GM23338 (cell line): Measurements from ENCODE around the gene SIVA1. TPM values are rescaled to one million over a fixed set of nuclear protein-coding genes. Genes with fewer than 3 reads are reported as not detected.

Source experiments
- ATAC-seq: fragments of 200-7000 bp; cut with Tn5 transposase; 3 replicates; pipeline ENCODE4 v1.9.1; 2020
- DNase-seq: peaks from one replicate; pipeline ENCODE4 v3.0.0-alpha.2; 2015; ENCODE audit warnings: low spot score
- H2AFZ ChIP-seq: fragments of 200-600 bp; sonication (generic); 2 replicates; pipeline ENCODE4 v1.8.0; 2016; ENCODE audit warnings: antibody characterized with exemption, mild to moderate bottlenecking, moderate library complexity
- H3F3A ChIP-seq: fragments of 200-600 bp; sonication (generic); replicated peaks from 2 replicates; pipeline ENCODE4 v1.8.0; 2017; ENCODE audit warnings: antibody characterized with exemption, mixed run types, low read depth
- H3K27ac ChIP-seq: fragments of 200-600 bp; sonication (generic); 2 replicates; pipeline ENCODE4 v1.6.1; 2016; ENCODE audit warnings: low read depth
- H3K27me3 ChIP-seq: fragments of 200-600 bp; sonication (generic); 2 replicates; pipeline ENCODE4 v1.8.0; 2016; ENCODE audit warnings: mild to moderate bottlenecking, mixed run types, moderate library complexity; ENCODE audit not compliant: insufficient read depth
- H3K36me3 ChIP-seq: fragments of 200-600 bp; sonication (generic); 2 replicates; pipeline ENCODE4 v1.8.0; 2016; ENCODE audit warnings: mild to moderate bottlenecking; ENCODE audit not compliant: insufficient read depth
- H3K4me1 ChIP-seq: fragments of 200-600 bp; sonication (generic); 2 replicates; pipeline ENCODE4 v1.8.0; 2016; ENCODE audit warnings: mild to moderate bottlenecking, moderate library complexity; ENCODE audit not compliant: insufficient read depth
- H3K4me2 ChIP-seq: fragments of 200-600 bp; sonication (generic); 2 replicates; pipeline ENCODE4 v1.7.1; 2017; ENCODE audit warnings: mixed run types
- H3K4me3 ChIP-seq: fragments of 200-600 bp; sonication (generic); 2 replicates; pipeline ENCODE4 v1.6.1; 2016; ENCODE audit warnings: mixed run types
- H3K79me2 ChIP-seq: fragments of 200-600 bp; sonication (generic); replicated peaks from 2 replicates; pipeline ENCODE4 v1.8.0; 2017; ENCODE audit warnings: mild to moderate bottlenecking; ENCODE audit not compliant: insufficient read depth
- H3K9me2 ChIP-seq: fragments of 200-600 bp; sonication (generic); 2 replicates; pipeline ENCODE4 v1.8.0; 2017; ENCODE audit not compliant: insufficient read depth
- H4K20me1 ChIP-seq: fragments of 200-600 bp; sonication (generic); replicated peaks from 2 replicates; pipeline ENCODE4 v1.8.0; 2017; ENCODE audit warnings: mild to moderate bottlenecking; ENCODE audit not compliant: insufficient read depth
- H3K27ac Mint-ChIP-seq: 2 replicates; pipeline ENCODE4 v1.8.0; 2020; ENCODE audit warnings: inconsistent platforms, mild to moderate bottlenecking, moderate library complexity, mixed read lengths
- H3K27me3 Mint-ChIP-seq: 3 replicates; pipeline ENCODE4 v1.8.0; 2022; ENCODE audit warnings: low read depth, mild to moderate bottlenecking, moderate library complexity, mixed read lengths, inconsistent platforms; ENCODE audit not compliant: insufficient read depth, poor library complexity
- H3K36me3 Mint-ChIP-seq: 3 replicates; pipeline ENCODE4 v1.8.0; 2021; ENCODE audit warnings: low read depth, mild to moderate bottlenecking, inconsistent platforms, moderate library complexity, mixed read lengths
- H3K4me1 Mint-ChIP-seq: 3 replicates; pipeline ENCODE4 v1.8.0; 2020; ENCODE audit warnings: mild to moderate bottlenecking, inconsistent platforms, mixed read lengths
- H3K4me3 Mint-ChIP-seq: 3 replicates; pipeline ENCODE4 v1.8.0; 2021; ENCODE audit warnings: moderate library complexity, mild to moderate bottlenecking, inconsistent platforms, mixed read lengths
- H3K9me3 Mint-ChIP-seq: 3 replicates; pipeline ENCODE4 v1.8.0; 2020; ENCODE audit warnings: moderate library complexity, mild to moderate bottlenecking, inconsistent platforms, mixed read lengths
- CREB1 ChIP-seq: fragments of 250-450 bp; sonication (Bioruptor Pico); IDR thresholded peaks from 2 replicates; pipeline ENCODE4 v1.5.0; 2020; ENCODE audit warnings: low read depth, mild to moderate bottlenecking, moderate library complexity
- ETS1 ChIP-seq: IDR thresholded peaks from 2 replicates; pipeline ENCODE4 v1.6.1; 2016; ENCODE audit warnings: antibody characterized with exemption
- EZH2 ChIP-seq: fragments of 200-600 bp; sonication (generic); IDR thresholded peaks from one replicate; pipeline ENCODE4 v1.8.0; 2017; ENCODE audit warnings: antibody characterized with exemption, mild to moderate bottlenecking, low read depth; ENCODE audit not compliant: unreplicated experiment
- JUNB ChIP-seq: IDR thresholded peaks from one replicate; pipeline ENCODE4 v1.6.1; 2016; ENCODE audit warnings: antibody characterized with exemption; ENCODE audit not compliant: unreplicated experiment
- NANOG ChIP-seq: IDR thresholded peaks from 2 replicates; pipeline ENCODE4 v1.6.1; 2016; ENCODE audit warnings: antibody characterized with exemption, borderline replicate concordance
- POLR2AphosphoS5 ChIP-seq: IDR thresholded peaks from 2 replicates; pipeline ENCODE4 v1.6.1; 2016; ENCODE audit warnings: antibody characterized with exemption, low read depth
- REST ChIP-seq: IDR thresholded peaks from one replicate; pipeline ENCODE4 v1.6.1; 2018; ENCODE audit warnings: antibody characterized with exemption; ENCODE audit not compliant: unreplicated experiment
- STAT1 ChIP-seq: IDR thresholded peaks from one replicate; pipeline ENCODE4 v1.6.1; 2016; ENCODE audit warnings: antibody characterized with exemption; ENCODE audit not compliant: unreplicated experiment
- ZNF331 ChIP-seq: fragments of 250-450 bp; sonication (Bioruptor Pico); IDR thresholded peaks from 2 replicates; pipeline ENCODE4 v1.5.0; 2020; ENCODE audit warnings: low read depth, mild to moderate bottlenecking, moderate library complexity
- ZNF462 ChIP-seq: fragments of 250-450 bp; sonication (Bioruptor Pico); IDR thresholded peaks from 2 replicates; pipeline ENCODE4 v1.5.0; 2020; ENCODE audit warnings: mild to moderate bottlenecking, moderate library complexity
- polyA plus RNA-seq: library from polyadenylated mRNA; unstranded; fragments of >200 nt; fragmentation: Nextera tagmentation; extraction: Ambion mirVana; gene quantifications from 2 replicates; pipeline ENCODE4 v1.2.1, GENCODE V29; 2016
- total RNA-seq: library from RNA; depleted of rRNA; stranded (reverse); fragments of >200 nt; shearing (Covaris generic); gene quantifications from 2 replicates; pipeline ENCODE4 v1.2.3, GENCODE V29; 2014
- TF ChIP-seq, protein P1 (sequence below), 2 experiments: fragments of 200-600 bp in 1 of 2; sonication (generic) in 1 of 2; conservative IDR thresholded peaks; 2 replicates each; pipeline versions ENCODE4 v1.5.1 to v1.6.1; 2016 to 2017; ENCODE audit warnings: antibody characterized with exemption in 2 of 2, low read depth in 2 of 2, mild to moderate bottlenecking in 2 of 2, moderate library complexity in 1 of 2

SIVA1 gene
- total and polyA plus RNA-seq, 2 experiments from 2014 or later = 215 to 392 TPM

DNA sequence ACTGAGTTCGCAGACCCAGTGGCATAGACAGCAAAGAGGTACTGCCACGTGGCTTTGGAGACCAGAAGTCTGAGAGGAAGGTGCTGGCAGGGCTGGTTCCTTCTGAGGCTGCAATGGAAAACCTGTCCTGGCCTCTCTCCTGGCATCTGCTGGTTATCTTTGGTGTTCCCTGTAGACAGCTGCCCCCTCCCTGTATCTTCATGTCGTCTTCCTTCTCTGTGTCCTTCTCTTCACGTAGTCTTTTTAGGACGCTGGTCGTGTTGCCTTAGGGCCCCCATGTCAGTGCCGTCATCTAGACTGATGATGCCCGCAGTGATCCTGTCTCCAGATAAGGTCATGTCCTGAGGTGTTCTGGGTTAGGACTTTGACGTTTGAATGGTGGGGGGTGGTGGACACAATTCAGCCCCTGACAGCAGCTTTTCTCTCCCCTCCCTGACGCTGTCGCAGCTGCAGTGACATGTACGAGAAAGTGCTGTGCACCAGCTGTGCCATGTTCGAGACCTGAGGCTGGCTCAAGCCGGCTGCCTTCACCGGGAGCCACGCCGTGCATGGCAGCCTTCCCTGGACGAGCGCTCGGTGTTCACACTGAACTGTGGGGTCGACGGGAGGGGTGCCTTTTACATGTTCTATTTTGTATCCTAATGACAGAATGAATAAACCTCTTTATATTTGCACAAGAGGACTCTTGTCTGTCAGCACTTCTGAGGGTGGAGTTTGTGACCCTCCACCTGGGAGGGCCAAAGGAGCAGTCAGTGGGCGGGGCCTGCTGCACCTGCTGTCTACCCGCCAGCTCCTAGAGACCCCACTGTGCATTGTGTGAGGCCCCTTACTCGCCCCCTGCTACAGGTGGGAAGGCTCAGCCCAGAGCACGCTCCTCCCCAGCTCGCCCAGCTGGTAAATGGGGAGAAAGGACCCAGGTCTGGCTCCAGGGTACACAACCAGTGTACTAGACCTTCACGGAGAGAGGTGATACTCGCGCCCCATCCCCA, 6.3 kb downstream of the SIVA1 start:
- H2AFZ ChIP-seq = no peak overlapping the region

More for the DNA sequence above, 6.3 kb downstream of the SIVA1 start:
- Histone ChIP-seq H3K27me3 (no peaks in the 10 kb centered on the region), H3K36me3 (no peaks in the 10 kb centered on the region), H3K79me2 (peaks cover 28% of the 10 kb centered on the region), H3K4me3 (no peak overlapping the region), H3K4me2 (no peak overlapping the region), H3K4me1 (peaks cover 2% of the 10 kb centered on the region; the same call in 1 of the 2 replicates), H3K27ac (no peak overlapping the region), H3F3A (no peaks in the 10 kb centered on the region), H4K20me1 (peaks cover 10% of the 10 kb centered on the region), H3K9me2 (no peaks in the 10 kb centered on the region)
- TF ChIP-seq JUNB (no peak), ZNF331 (CRISPR knock-in tag) (no peak), CREB1 (CRISPR knock-in tag) (no peak), ZNF462 (CRISPR knock-in tag) (no peak), STAT1 (no peak), REST (no peak), EZH2 (no peak), ETS1 (no peak), POLR2AphosphoS5 (no peak), NANOG (no peak)
- TF ChIP-seq, protein P1, sequence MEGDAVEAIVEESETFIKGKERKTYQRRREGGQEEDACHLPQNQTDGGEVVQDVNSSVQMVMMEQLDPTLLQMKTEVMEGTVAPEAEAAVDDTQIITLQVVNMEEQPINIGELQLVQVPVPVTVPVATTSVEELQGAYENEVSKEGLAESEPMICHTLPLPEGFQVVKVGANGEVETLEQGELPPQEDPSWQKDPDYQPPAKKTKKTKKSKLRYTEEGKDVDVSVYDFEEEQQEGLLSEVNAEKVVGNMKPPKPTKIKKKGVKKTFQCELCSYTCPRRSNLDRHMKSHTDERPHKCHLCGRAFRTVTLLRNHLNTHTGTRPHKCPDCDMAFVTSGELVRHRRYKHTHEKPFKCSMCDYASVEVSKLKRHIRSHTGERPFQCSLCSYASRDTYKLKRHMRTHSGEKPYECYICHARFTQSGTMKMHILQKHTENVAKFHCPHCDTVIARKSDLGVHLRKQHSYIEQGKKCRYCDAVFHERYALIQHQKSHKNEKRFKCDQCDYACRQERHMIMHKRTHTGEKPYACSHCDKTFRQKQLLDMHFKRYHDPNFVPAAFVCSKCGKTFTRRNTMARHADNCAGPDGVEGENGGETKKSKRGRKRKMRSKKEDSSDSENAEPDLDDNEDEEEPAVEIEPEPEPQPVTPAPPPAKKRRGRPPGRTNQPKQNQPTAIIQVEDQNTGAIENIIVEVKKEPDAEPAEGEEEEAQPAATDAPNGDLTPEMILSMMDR (conservative IDR thresholded peaks at IDR 0.05; ENCODE audit: low read depth in 2 of 2) = no peak
- 0 out of 2 replicates have a peak overlapping the region, but pooled peaks have one; percentile 36 for H3K27ac Mint-ChIP-seq
- DNase-seq (no peak), ATAC-seq (peak; percentile 27; the same call in 1 of the 3 replicates)
- peaks cover 69% of the 10 kb centered on the region for H3K36me3 Mint-ChIP-seq
- no peaks in the 10 kb centered on the region for H3K9me3 Mint-ChIP-seq
- H3K4me1 Mint-ChIP-seq = peaks cover 23% of the 10 kb centered on the region
- H3K27me3 Mint-ChIP-seq = peaks cover 21% of the 10 kb centered on the region
- no peak overlapping the region for H3K4me3 Mint-ChIP-seq
